Spleen (tissue), 11 donors: ENCODE data around the gene NDUFA7. TPM values are rescaled to one million over a fixed set of nuclear protein-coding genes. Genes with fewer than 3 reads are reported as not detected.

Experiments used
- DNase-seq: peaks from one replicate; pipeline ENCODE4 v3.0.0-alpha.2; 2020
- H3K27ac ChIP-seq, 8 donors: fragments of 200-600 bp; sonication (generic) in 7 of 8; 1 replicate in 4 of 8; 2 replicates in 4 of 8; pipeline versions ENCODE4 v1.5.0 to v1.8.0; 2016 to 2021; ENCODE audit warnings: inconsistent platforms in 4 of 8, mild to moderate bottlenecking in 4 of 8, moderate library complexity in 1 of 8
- H3K27me3 ChIP-seq, 7 donors: fragments of 200-600 bp; sonication (generic) in 6 of 7; replicated peaks in 1 of 7; 1 replicate in 4 of 7; 2 replicates in 3 of 7; pipeline versions ENCODE4 v1.5.0 to v1.8.0; 2016 to 2021; ENCODE audit warnings: inconsistent platforms in 3 of 7, mild to moderate bottlenecking in 1 of 7
- H3K36me3 ChIP-seq, 6 donors: fragments of 200-600 bp; sonication (generic) in 5 of 6; 1 replicate in 4 of 6; 2 replicates in 2 of 6; pipeline versions ENCODE4 v1.5.0 to v1.8.0; 2016 to 2021; ENCODE audit warnings: inconsistent platforms in 2 of 6
- H3K4me1 ChIP-seq, 6 donors: fragments of 200-600 bp; sonication (generic) in 5 of 6; 1 replicate in 3 of 6; 2 replicates in 3 of 6; pipeline versions ENCODE4 v1.5.0 to v1.8.0; 2016 to 2021; ENCODE audit warnings: inconsistent platforms in 3 of 6
- H3K4me3 ChIP-seq, 8 donors: fragments of 200-600 bp; sonication (generic) in 7 of 8; 1 replicate in 4 of 8; 2 replicates in 4 of 8; pipeline versions ENCODE4 v1.5.0 to v1.8.0; 2016 to 2021; ENCODE audit warnings: inconsistent platforms in 4 of 8, mild to moderate bottlenecking in 4 of 8, moderate library complexity in 2 of 8
- H3K9me3 ChIP-seq, 8 donors: fragments of 200-600 bp; sonication (generic) in 7 of 8; 1 replicate in 4 of 8; 2 replicates in 4 of 8; pipeline versions ENCODE4 v1.5.0 to v1.8.0; 2016 to 2021; ENCODE audit warnings: inconsistent platforms in 4 of 8
- CTCF ChIP-seq, 11 experiments: fragments of 200-600 bp in 7 of 11; fragments of 450-650 bp in 4 of 11; sonication (generic) in 4 of 11; IDR thresholded peaks in 8 of 11; conservative IDR thresholded peaks in 3 of 11; 1 replicate in 7 of 11; 2 replicates in 4 of 11; pipeline versions ENCODE4 v1.4.0 to v1.8.0; 2016 to 2021; ENCODE audit warnings: antibody characterized with exemption in 11 of 11, inconsistent platforms in 4 of 11, mild to moderate bottlenecking in 1 of 11
- POLR2A ChIP-seq, 3 donors: fragments of 450-650 bp; IDR thresholded peaks; one replicate each; pipeline ENCODE4 v1.5.1; 2017; ENCODE audit warnings: antibody characterized with exemption in 3 of 3, mild to moderate bottlenecking in 1 of 3
- POLR2AphosphoS5 ChIP-seq, 3 donors: sonication (generic); formaldehyde crosslinking; IDR thresholded peaks; one replicate each; pipeline ENCODE4 v1.5.1; 2017; ENCODE audit warnings: antibody characterized with exemption in 3 of 3
- WGBS, 5 donors: extraction: QIAGEN DNeasy Blood & Tissue Kit in 3 of 5; methylation state at CpG; one replicate each; pipeline versions ENCODE4 v1.1.5 to v1.1.7; 2013 to 2018; 5-methylcytosine and 5-hydroxymethylcytosine counted together
- intact Hi-C: fragments of 100-400 bp; cut with DNase I; formaldehyde crosslinking; loops from one replicate; pipeline ENCODE4 v1.15.0; 2023; ENCODE audit warnings: low total_unique reads
- polyA plus RNA-seq, 3 donors: library from polyadenylated mRNA; stranded (reverse); fragments of 200-250 nt; gene quantifications; one replicate each; pipeline ENCODE4 v1.2.1, GENCODE V29; 2013
- total RNA-seq, 7 donors: library from RNA; depleted of rRNA in 3 of 7; stranded (reverse); fragments of >200 nt in 3 of 7; fragmentation: NEBNext Ultra II Directional in 4 of 7; extraction: Animal tissue kit (Norgen Biotek cat#: 25700) in 4 of 7; gene quantifications; one replicate each; pipeline versions ENCODE4 v1.1.0 to v1.2.1, GENCODE V29; 2016 to 2021
- donor health status: healthy with polysubstance abuse.
- donor health status: DM: no; HTN: no; CAD: no; lungs with moderate emphysema.
- donor health status: DM: no; HTN: no; CAD: no.
- donor health status: Bipolar disorder and iron deficiency.
- donor health status: healthy.
- donor health status: DM: no; HTN: no; CAD: no.
- donor health status: DM: yes; HTN: yes; CAD: no.

Gene NDUFA7
- total and polyA plus RNA-seq, 10 donors, result 14.6 to 131 (median 31.1) TPM

- no peak overlapping the region for H3K4me3 ChIP-seq
- peaks cover 0 to 60% (median 5%) of the 10 kb centered on the region in 6 donors for H3K36me3 ChIP-seq
- H3K27me3 ChIP-seq, result peaks cover 5 to 56% (median 36%) of the 10 kb centered on the region in 7 donors
- H3K27ac ChIP-seq, result peak overlapping the region in 1 of 8 donors; percentile 7
- TF ChIP-seq CTCF (IDR thresholded peaks at IDR 0.05 in 8 of 11, conservative IDR thresholded peaks at IDR 0.05 in 3 of 11) (no peak), POLR2AphosphoS5 (IDR thresholded peaks at IDR 0.05) (peak in 2 of 3 donors; percentile 36 to 38)
- H3K4me1 ChIP-seq, result peaks cover 4 to 56% (median 39%) of the 10 kb centered on the region in 6 donors
- DNase-seq, result peak; percentile 62
- no peaks in the 10 kb centered on the region for H3K9me3 ChIP-seq
- intact Hi-C loops, result no loop called here
- 35 to 60% (median 41%) methylated on average over 29 to 52 of the region's 52 CpGs for WGBS, 5 donors
These were observed 12.0 kb upstream of the NDUFA7 start for GRCh38 chr19:8332976-8333766.

- peaks cover 4 to 38% (median 30%) of the 10 kb centered on the region in 6 donors for H3K4me1 ChIP-seq
- 76 to 91% (median 84%) methylated on average over 7 to 8 of the region's 8 CpGs for WGBS, 5 donors
- peak in 1 of 3 donors; percentile 6 for TF ChIP-seq POLR2AphosphoS5 (IDR thresholded peaks at IDR 0.05)
- no peak for TF ChIP-seq CTCF (IDR thresholded peaks at IDR 0.05 in 8 of 11, conservative IDR thresholded peaks at IDR 0.05 in 3 of 11)
- intact Hi-C loops, result no loop called here
- H3K9me3 ChIP-seq, result no peaks in the 10 kb centered on the region
- H3K27ac ChIP-seq, result no peak overlapping the region
- H3K36me3 ChIP-seq, result peaks cover 0 to 74% (median 5%) of the 10 kb centered on the region in 6 donors
- H3K4me3 ChIP-seq, result no peak overlapping the region
- DNase-seq, result peak; percentile 46
- peaks cover 5 to 38% (median 32%) of the 10 kb centered on the region in 7 donors for H3K27me3 ChIP-seq
These were observed 10.2 kb upstream of the NDUFA7 start for GRCh38 chr19:8331263-8331845.

GRCh38 chr19:8329996-8330395 is 8.8 kb upstream of the NDUFA7 start:
- 55 to 97% (median 80%) methylated on average over 3 of the region's 3 CpGs for WGBS, 5 donors
- no peak overlapping the region for H3K27ac ChIP-seq
- peaks cover 5 to 25% (median 20%) of the 10 kb centered on the region in 7 donors for H3K27me3 ChIP-seq
- H3K9me3 ChIP-seq, result no peaks in the 10 kb centered on the region
- H3K4me3 ChIP-seq, result no peak overlapping the region
- no peak for DNase-seq
- intact Hi-C loops, result no loop called here
- H3K4me1 ChIP-seq, result peaks cover 0 to 25% (median 20%) of the 10 kb centered on the region in 6 donors
- H3K36me3 ChIP-seq, result peaks cover 0 to 74% (median 5%) of the 10 kb centered on the region in 6 donors
- TF ChIP-seq POLR2A (IDR thresholded peaks at IDR 0.05), result no peak
- TF ChIP-seq CTCF (IDR thresholded peaks at IDR 0.05 in 8 of 11, conservative IDR thresholded peaks at IDR 0.05 in 3 of 11), result no peak
- TF ChIP-seq POLR2AphosphoS5 (IDR thresholded peaks at IDR 0.05), result no peak

GRCh38 chr19:8325454-8325853 is 4.3 kb upstream of the NDUFA7 start:
- DNase-seq, result no peak
- H3K27ac ChIP-seq, result peak overlapping the region in 2 of 8 donors; percentile 14 to 94
- H3K4me1 ChIP-seq, result peaks cover 19 to 41% (median 37%) of the 10 kb centered on the region in 6 donors
- intact Hi-C loops, result no loop called here
- 82 to 93% (median 89%) methylated on average over 2 to 3 of the region's 3 CpGs for WGBS, 5 donors
- no peaks in the 10 kb centered on the region for H3K27me3 ChIP-seq
- H3K36me3 ChIP-seq, result peaks cover 0 to 60% (median 16%) of the 10 kb centered on the region in 6 donors
- no peaks in the 10 kb centered on the region for H3K9me3 ChIP-seq
- no peak for TF ChIP-seq POLR2A (IDR thresholded peaks at IDR 0.05)
- no peak for TF ChIP-seq POLR2AphosphoS5 (IDR thresholded peaks at IDR 0.05)
- TF ChIP-seq CTCF (IDR thresholded peaks at IDR 0.05 in 8 of 11, conservative IDR thresholded peaks at IDR 0.05 in 3 of 11), result no peak
- H3K4me3 ChIP-seq, result no peak overlapping the region
